Left lobe of liver (tissue), 2 donors: ENCODE data around the gene CCDC88B. TPM values are rescaled to one million over a fixed set of nuclear protein-coding genes. Genes with fewer than 3 reads are reported as not detected.
"Not testable (repeated sequence)": the region's sequence is repeated elsewhere in the genome, so short reads cannot be mapped to it uniquely, and the experiment has no call there.

Experiments used
- ATAC-seq: fragments of 200-7000 bp; cut with Tn5 transposase; one replicate; pipeline ENCODE4 v1.9.1; 2020; ENCODE audit warnings: mild to moderate bottlenecking, moderate library complexity
- DNase-seq: peaks from one replicate; pipeline ENCODE4 v3.0.0-alpha.2; 2020; ENCODE audit warnings: low spot score
- total RNA-seq: library from RNA; stranded (reverse); gene quantifications from one replicate; pipeline ENCODE4 v1.2.1, GENCODE V29; 2021
- donor health status: DM: no; HTN: no; CAD: no; lungs with moderate emphysema.
- donor health status: DM: no; HTN: yes; CAD: no.

Gene CCDC88B
- total RNA-seq, 1 donor from 2014 or later, result 4.0 TPM

DNA sequence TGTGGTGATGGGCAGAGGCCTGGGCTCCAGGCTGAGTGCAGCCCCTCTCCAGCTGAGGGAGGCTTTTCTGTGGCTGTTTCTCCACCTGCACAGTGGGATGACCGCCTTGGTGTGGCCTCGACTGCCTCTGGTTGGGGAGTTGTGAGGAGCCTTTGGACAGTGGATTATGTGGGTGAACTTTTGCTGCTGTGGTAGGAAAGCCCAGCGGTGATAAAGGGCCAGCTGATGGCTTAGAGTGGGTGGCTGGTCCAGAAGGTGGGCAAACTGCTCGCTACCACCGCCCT, 36.0 kb upstream of the CCDC88B start:
- ATAC-seq, result no peak
- no peak for DNase-seq

DNA sequence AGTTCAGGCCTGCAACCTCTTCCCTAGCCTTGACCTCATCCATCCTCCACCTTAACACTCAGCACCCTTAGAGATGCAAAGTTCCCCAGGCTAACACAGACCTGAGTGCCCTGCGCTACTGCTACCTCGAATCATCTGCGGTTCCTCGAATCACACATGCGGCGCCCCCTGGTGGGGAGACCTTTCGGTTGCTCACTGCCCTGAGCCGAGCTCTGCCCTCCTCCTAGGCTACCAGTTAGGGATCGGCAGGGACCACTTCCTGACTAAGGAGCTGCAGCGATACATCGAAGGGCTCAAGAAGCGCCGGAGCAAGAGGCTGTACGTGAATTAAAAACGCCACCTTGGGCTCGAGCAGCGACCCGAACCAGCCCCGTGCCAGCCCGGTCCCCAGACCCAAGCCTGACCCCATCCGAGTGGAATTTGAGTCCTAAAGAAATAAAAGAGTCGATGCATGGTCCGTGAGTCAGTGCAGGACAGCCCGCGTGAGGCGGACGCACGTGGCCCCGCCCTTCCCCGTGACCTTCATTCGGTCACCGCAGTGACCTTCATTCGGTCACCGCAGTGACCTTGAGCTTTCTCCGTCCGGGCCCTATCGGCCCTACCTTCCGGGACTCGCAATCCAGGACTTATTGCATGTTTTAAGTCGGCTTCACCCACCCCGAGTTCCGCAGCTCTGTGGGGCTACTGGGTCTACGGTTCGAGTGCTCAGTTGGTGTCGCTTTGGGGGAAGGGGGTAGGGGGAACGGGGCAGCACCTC, 35.5 kb upstream of the CCDC88B start:
- peak; percentile 42 for ATAC-seq
- DNase-seq, result peak; percentile 91

DNA sequence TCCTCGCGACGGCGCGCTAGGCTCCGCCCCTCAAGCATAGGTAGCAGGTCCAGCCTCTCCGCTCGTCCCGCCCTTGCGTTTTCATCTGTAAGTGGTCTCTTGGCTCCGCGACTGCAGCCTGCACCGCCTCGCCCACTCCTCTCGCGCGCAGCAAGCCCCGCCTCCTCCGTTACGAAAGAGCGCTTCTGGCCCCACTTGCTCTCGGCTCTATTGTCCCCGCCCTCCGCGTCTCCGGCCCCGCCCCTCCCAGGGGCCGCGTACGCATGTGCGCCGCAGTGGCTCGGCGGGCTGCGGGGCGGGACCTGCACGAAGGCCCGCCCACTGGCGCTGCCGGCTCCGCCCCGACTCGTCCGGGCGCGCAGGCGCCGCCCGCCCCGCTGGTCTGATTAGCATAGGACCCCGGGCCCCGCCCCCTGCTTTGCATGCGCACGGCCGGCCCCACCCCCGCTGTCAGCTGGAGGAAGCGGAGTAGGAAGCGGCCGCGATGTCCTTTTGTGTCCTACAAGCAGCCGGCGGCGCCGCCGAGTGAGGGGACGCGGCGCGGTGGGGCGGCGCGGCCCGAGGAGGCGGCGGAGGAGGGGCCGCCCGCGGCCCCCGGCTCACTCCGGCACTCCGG, 34.8 kb upstream of the CCDC88B start, which contains the start of gene ESRRA:
ESRRA (plus strand) TSS at position 450 of the 616 bp plus-strand sequence. CDS start 1,656 bp downstream, outside the sequence.
- ATAC-seq, result peak; percentile 72
- peak; percentile 100 for DNase-seq

DNA sequence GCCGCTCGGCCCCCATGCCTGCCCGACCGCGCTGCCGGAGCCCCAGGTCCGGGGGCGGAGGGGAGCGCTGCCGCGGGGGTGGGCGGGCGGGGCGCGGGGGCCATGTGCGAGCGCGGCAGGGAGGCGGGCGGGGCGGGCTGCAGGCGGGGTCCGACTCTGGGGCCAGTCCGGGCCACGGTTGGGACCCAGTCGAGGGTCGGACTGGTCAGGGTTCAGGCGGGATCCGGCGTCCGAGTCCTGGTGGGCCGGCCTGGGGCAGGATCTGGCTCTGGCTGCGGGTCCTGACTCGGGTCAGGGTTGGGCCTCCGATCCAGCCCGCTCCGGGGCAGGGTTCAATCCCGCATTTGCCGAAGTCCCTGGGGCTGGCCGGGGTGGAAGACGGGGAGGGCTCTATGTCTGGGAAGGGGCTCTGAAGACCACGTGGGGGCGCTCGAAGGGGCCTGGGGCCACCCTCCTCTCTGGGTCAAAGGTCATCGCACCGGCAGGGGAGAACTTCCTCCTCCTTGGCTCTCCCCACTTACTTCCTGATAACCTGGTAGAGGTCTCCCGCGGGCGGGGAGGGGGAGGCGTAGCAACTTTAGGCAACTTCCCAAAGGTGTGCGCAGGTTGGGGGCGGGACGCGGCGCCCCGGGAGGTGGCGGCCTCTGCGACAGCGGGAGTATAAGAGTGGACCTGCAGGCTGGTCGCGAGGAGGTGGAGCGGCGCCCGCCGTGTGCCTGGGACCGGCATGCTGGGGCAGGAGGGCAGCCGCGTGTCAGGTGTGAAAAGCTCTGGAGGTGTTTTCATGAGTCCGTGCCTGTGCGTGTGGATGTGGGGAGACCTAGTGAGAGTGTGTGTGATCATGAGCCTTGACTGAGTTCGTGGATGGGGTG, 34.1 kb upstream of the CCDC88B start:
- peak; percentile 41 for ATAC-seq
- DNase-seq, result peak; percentile 92

DNA sequence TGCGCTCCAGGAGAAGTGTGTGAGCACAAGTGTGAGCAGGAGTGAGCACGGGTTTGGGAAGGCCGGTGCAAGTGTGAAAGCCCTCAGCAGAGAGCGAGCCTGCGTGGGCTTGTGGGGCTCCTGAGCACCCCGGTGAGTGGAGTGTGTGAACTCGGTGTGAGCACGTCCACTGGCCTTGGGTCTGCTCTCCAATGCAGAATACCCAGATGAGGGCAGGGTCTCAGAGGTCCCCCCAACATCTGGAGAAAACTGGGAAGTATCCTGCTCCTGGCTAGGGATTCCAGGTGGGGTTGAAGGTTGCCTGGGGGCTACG, 33.5 kb upstream of the CCDC88B start:
- DNase-seq, result no peak
- peak; percentile 0 for ATAC-seq

DNA sequence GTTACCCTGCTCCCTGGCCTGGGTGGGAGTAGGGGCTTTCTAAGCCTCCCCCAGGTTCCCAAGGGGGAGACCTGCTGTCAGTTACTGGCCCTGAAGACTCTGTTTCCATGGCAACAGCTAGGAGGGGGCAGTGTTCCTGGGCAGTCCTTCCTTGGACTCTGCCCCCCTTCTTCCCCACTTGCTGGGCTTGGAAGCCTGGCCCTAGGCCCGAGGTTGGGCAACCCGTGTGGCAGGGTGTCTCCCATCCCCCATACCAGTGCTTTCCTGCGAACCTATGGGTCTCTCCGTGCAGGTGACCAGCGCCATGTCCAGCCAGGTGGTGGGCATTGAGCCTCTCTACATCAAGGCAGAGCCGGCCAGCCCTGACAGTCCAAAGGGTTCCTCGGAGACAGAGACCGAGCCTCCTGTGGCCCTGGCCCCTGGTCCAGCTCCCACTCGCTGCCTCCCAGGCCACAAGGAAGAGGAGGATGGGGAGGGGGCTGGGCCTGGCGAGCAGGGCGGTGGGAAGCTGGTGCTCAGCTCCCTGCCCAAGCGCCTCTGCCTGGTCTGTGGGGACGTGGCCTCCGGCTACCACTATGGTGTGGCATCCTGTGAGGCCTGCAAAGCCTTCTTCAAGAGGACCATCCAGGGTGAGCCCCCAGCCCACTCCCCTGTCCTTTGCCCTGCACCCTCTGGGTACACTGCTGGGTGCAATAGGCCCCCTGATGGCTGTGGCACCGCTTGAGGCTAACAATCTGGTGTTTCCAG, 33.0 kb upstream of the CCDC88B start:
- ATAC-seq (peak; percentile 51), DNase-seq (peak; percentile 93)

DNA sequence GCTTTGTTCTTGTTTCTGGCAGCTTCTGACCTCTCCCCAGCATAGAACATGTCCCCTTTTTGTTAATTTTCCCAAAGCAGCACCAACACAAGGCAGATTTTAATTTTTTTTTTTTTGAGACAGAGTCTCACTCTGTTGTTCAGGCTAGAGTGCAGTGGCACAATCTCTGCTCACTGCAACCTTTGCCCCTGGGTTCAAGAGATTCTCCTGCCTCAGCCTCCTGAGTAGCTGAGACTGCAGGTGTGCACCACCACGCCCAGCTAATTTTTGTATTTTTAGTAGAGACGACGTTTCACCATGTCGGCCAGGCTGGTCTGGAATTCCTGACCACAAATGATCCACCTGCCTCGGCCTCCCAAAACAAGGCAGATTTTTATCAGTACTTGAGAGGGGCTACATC, 32.2 kb upstream of the CCDC88B start:
- ATAC-seq, result not testable (repeated sequence)
- peak; percentile 41 for DNase-seq

DNA sequence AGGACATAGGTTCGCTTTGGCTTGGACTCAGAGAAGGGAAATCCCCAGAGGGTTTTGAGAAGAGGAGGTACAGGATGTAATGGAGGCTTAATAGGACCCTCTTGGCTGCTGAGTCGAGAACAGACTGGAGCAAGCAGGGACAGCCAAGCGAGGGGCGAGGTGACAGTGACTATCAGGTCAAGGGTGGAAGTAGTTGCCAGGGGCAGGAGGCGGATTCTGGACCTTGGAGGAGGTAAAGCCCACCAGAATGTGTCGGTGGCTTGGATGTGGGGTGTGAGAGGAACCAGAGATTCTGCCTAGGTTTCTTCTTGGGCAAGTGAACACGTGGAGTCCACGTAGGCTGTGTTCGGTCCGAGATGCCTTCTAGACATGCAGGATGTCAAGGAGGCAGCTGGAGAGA, 27.1 kb upstream of the CCDC88B start:
- ATAC-seq (no peak), DNase-seq (no peak)

DNA sequence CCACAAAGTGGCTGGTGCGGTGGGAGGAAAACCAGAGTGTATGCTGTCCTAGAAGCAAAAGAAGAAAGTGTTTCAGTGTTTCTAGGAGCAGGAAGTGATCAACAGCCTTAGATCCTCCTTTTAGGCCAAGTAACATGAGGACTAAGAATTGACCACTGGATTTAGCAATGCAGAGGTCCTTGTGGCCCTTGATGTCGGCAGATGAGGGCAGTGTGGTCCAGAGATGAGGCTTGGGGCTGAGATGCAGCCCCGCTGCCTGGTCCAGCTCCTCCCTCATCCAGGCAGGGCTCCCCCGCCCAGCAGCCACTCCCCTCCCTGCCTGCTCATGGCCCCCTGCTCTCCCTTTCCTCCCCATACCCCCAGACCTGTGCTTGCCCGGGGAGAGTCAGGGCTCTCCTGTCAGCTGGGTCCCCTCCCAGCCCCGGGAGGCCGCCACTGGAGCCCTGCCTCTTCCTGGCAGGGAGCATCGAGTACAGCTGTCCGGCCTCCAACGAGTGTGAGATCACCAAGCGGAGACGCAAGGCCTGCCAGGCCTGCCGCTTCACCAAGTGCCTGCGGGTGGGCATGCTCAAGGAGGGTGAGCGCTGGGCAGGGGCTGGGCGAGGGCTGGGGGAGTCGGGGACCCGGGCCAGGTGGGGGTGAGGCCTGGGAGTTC, 26.4 kb upstream of the CCDC88B start:
- DNase-seq (no peak), ATAC-seq (no peak)

DNA sequence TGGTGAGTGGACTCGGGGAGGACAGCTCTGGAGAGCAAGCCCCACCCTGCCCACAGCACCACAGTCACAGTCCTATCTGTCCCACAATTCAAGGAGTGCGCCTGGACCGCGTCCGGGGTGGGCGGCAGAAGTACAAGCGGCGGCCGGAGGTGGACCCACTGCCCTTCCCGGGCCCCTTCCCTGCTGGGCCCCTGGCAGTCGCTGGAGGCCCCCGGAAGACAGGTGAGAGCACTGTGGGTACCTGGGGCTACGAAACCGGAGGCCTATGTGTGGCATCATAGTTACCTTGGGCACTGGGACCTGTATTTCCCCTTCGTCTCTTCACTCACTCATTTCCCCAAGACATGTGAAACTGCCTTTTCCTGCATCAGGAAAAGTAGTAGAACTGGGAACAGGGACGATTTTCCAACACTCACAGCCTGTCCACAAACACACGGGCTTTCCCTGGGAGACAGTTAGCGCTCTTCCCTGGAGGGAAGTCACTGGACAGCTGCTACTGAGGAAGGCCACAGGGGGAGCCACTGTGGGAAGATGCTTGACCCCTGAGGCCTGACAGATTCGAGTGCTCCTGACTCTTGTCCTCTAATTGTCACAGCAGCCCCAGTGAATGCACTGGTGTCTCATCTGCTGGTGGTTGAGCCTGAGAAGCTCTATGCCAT, 25.7 kb upstream of the CCDC88B start:
- DNase-seq (no peak), ATAC-seq (no peak)

DNA sequence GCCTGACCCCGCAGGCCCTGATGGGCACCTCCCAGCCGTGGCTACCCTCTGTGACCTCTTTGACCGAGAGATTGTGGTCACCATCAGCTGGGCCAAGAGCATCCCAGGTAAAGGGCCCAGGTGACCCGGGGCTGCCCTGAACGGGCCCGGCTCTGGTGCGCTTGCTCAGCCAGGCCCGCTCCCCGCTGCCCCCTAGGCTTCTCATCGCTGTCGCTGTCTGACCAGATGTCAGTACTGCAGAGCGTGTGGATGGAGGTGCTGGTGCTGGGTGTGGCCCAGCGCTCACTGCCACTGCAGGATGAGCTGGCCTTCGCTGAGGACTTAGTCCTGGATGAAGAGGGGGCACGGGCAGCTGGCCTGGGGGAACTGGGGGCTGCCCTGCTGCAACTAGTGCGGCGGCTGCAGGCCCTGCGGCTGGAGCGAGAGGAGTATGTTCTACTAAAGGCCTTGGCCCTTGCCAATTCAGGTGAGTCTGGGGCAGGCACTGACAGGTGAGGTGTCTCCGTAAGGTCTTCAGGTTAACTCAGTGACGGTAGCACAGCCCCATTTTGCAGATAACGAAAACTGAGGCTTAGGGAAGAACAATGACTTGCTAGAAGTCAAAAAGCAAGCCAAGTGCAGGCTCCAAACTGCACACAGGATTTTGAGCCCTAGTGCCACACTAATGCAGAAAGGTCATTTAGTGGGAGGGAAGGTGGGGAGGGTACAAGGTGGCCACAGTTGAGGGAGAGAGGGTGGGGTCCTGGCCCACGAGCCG, 25.0 kb upstream of the CCDC88B start:
- DNase-seq (peak; percentile 46), ATAC-seq (no peak)

DNA sequence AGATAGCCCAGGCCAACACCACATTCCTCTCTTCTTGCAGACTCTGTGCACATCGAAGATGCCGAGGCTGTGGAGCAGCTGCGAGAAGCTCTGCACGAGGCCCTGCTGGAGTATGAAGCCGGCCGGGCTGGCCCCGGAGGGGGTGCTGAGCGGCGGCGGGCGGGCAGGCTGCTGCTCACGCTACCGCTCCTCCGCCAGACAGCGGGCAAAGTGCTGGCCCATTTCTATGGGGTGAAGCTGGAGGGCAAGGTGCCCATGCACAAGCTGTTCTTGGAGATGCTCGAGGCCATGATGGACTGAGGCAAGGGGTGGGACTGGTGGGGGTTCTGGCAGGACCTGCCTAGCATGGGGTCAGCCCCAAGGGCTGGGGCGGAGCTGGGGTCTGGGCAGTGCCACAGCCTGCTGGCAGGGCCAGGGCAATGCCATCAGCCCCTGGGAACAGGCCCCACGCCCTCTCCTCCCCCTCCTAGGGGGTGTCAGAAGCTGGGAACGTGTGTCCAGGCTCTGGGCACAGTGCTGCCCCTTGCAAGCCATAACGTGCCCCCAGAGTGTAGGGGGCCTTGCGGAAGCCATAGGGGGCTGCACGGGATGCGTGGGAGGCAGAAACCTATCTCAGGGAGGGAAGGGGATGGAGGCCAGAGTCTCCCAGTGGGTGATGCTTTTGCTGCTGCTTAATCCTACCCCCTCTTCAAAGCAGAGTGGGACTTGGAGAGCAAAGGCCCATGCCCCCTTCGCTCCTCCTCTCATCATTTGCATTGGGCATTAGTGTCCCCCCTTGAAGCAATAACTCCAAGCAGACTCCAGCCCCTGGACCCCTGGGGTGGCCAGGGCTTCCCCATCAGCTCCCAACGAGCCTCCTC, 24.1 kb upstream of the CCDC88B start:
- DNase-seq, ATAC-seq: not testable (repeated sequence)

DNA sequence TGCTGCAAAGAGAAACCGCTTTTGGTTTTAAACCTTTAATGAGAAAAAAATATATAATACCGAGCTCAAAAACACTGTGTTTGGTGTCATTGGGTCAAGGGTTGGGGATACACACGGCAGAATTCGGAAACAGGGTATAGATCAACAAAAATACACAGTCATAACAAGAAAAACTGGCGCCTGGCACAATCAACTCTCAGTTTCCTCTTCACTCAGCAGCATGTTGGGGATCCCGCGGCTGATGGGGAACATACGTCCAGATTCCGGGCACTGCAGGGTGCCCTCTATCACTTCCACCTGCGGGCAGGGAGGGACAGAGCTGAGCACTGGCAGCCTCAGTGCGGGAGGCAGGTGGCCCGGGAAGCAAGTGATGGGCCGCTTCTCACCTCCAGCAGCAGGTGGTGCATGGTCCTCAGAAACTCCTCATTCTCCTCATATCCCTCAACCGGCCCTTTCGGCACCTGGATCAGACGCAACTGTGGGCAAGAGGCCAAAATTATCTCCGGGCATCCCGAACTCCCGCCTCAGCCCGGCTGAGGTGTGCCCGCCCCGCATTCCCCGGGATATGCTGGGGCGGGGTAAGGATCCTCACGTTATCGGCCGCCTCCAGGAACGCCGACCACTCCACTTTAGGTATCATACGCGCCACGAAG, 23.2 kb upstream of the CCDC88B start:
- ATAC-seq (peak; percentile 5), DNase-seq (peak; percentile 72)

DNA sequence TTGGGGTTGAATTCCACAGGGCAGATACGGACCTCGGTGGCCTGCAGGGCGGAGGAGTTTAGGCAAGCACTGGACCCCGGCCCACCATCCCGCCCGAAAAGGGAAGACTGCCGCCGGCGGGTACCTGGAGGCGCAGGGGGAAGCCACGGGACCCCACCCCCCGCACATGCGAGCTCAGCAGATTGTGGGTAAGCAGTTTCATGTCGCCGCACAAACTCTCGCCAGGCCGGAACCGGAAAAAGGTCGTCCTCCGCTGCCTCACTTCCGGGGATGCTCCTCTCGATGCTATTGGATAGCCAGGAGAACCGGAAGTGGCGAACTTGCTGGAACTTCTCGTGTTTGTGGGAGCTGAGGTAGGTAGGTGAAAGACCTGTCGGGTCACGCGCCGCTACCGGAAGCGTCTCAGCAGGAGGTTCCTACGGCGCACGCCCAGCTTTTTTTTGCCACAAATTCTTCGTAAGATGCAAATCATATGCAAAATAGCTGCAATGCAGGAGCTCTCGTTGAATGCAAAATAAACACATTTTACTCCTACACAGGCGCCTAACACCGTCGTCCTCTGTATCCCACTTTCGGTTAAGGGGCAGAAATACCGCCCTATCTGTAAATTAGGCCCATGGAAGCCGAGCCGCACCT, 22.6 kb upstream of the CCDC88B start, which contains the start of gene TRMT112:
TRMT112 (minus strand) TSS at position 235 of the 636 bp plus-strand sequence; CDS start at position 202, 33 bp downstream.
- DNase-seq (peak; percentile 98), ATAC-seq (peak; percentile 80)

DNA sequence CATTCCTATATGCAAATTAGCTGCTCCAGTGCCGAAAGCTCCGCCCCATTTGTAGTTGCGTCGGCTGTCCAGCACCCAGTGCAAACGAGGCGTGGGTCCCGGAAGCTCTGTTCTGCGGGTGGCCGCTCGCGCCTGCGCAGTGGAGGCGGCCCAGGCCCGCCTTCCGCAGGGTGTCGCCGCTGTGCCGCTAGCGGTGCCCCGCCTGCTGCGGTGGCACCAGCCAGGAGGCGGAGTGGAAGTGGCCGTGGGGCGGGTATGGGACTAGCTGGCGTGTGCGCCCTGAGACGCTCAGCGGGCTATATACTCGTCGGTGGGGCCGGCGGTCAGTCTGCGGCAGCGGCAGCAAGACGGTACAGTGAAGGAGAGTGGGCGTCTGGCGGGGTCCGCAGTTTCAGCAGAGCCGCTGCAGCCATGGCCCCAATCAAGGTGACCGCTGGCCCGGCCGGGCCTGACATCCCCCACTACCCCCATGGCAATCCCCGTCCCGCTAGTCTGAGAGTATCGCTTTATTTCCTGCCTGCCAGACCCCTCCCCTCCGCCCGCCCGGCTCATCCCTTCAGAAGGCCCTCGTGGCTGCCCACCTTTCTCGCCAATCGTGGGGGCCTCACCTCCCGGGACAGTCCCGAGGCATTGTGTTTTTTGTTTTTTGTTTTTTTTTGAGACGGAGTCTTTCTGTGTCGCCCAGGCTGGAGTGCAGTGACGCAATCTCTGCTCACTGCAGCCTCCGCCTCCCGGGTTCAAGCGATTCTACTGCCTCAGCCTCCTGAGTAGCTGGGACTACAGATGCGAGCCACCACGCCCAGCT, 21.8 kb upstream of the CCDC88B start, which contains the start of gene PRDX5:
PRDX5 (plus strand) TSS at position 161 of the 805 bp plus-strand sequence; CDS start at position 256, 95 bp downstream.
- peak; percentile 82 for ATAC-seq

More for the DNA sequence above, 21.8 kb upstream of the CCDC88B start, which contains the start of gene PRDX5:
- DNase-seq, result peak; percentile 98
